ENCODE measurements around the gene PON2. TPM values are rescaled to one million over a fixed set of nuclear protein-coding genes. Genes with fewer than 3 reads are reported as not detected.

Gene PON2
- total and polyA plus RNA-seq, 2 donors (not counting 1 experiment from before 2014, with no cell fraction given): 72.8 to 140 TPM

DNA sequence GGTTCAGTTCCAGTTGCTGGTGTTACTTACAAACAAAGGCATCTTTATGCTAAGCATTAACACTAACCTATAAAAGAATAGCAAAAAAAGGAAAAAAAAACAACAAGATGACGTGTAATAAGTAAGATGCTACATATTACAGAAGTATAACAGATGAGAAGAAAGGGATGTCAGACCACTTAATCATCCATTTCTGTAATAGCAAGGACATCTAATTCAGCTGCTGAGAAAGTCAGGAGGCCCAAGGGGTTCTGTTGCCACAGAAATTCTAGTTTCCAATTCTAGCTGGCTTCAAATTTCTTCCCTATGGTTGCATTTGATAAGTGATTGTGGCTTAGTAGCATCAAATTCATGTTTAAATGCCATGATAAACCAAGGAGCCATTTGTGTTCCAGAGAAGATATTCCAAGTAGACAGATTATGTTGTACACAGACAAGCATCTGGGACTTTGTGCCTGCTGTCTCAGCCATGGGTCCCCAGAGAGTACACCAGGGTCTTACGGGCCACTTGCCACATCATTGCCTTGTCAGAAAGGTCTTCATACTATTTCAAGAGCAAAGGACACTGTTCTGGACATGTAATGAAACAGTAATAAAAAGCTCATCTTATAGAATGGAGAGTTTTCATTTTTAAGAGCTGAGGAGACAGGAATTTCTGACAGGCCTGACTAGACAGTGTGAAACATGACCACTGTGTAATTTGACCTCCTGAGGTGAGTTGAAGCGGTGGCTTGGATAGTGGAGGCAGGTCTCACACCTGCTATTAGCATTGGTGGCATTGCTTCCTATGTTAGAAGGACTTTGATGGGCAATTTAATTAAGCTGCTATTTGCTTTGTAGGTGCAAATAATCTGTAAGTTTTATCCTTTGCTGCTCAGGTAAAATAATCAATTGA is 46.7 kb upstream of the PON2 start:
- no peaks in the 10 kb centered on the region for H4K20me1 ChIP-seq (ENCODE audit: control insufficient read depth, extremely low read depth, insufficient read depth, low read length)
- no peak overlapping the region for H3K9ac ChIP-seq (ENCODE audit: insufficient read depth, low read length)
- no peaks in the 10 kb centered on the region for H3K9me3 ChIP-seq (ENCODE audit: control insufficient read depth, insufficient read depth, low read depth, low read length)
- TF ChIP-seq, protein P1, sequence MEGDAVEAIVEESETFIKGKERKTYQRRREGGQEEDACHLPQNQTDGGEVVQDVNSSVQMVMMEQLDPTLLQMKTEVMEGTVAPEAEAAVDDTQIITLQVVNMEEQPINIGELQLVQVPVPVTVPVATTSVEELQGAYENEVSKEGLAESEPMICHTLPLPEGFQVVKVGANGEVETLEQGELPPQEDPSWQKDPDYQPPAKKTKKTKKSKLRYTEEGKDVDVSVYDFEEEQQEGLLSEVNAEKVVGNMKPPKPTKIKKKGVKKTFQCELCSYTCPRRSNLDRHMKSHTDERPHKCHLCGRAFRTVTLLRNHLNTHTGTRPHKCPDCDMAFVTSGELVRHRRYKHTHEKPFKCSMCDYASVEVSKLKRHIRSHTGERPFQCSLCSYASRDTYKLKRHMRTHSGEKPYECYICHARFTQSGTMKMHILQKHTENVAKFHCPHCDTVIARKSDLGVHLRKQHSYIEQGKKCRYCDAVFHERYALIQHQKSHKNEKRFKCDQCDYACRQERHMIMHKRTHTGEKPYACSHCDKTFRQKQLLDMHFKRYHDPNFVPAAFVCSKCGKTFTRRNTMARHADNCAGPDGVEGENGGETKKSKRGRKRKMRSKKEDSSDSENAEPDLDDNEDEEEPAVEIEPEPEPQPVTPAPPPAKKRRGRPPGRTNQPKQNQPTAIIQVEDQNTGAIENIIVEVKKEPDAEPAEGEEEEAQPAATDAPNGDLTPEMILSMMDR (conservative IDR thresholded peaks at IDR 0.05 in 1 of 2, IDR thresholded peaks at IDR 0.05 in 1 of 2; ENCODE audit: low read depth in 1 of 2, low read length in 2 of 2): no peak
- TF ChIP-seq EZH2 (IDR thresholded peaks at IDR 0.05; ENCODE audit: low read length, missing control alignments): no peak
- no peak overlapping the region for H3K4me2 ChIP-seq (ENCODE audit: extremely low read depth, insufficient read depth, low read length)
- H3K4me1 ChIP-seq (ENCODE audit: control insufficient read depth, extremely low read depth, insufficient read depth, low read length): no peaks in the 10 kb centered on the region
- no peaks in the 10 kb centered on the region for H3K79me2 ChIP-seq (ENCODE audit: control insufficient read depth, insufficient read depth, low read length)
- H3K4me3 ChIP-seq (replicated peaks in 1 of 4; ENCODE audit: control extremely low read depth in 1 of 4, insufficient read depth in 1 of 4, low read depth in 3 of 4, low read length in 4 of 4): no peak overlapping the region
- no peak for DNase-seq (ENCODE audit: low read depth in 2 of 2)
- H3K27ac ChIP-seq (ENCODE audit: insufficient read depth, low read length): no peak overlapping the region
- no peak overlapping the region for H2AFZ ChIP-seq (ENCODE audit: low read length)
- H3K36me3 ChIP-seq (ENCODE audit: control insufficient read depth, insufficient read depth, low read length): no peaks in the 10 kb centered on the region
- H3K27me3 ChIP-seq (ENCODE audit: control insufficient read depth, insufficient read depth, low read length): no peaks in the 10 kb centered on the region

DNA sequence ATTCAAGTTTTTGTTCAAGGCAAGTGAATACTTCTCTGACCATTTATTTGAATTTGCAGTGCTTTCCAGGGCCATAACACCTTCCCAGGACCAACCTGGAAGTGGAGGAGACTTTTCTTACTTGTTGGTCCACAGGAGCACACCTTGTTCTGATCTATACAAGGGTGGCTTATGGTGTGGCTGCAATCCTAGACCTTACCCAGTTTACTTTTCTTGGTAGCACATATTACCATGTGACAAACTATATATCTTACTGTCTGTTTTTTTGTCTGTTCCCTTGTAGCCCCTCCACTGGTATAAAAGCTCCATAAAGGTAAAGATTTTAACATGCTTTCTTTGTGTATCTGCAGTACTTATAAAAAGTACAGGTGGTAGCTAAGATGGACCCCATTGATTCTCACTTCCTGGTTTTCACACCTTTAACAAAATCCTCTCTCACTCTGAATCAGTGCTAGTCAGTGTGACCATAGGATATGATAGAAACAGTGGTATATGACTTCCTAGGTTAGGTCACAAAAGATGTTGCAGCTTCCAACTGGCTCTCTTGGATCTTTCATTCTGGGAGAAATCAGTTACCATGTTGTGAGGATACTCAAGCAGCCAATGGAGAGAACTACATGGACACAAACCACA is 45.3 kb upstream of the PON2 start:
- Histone ChIP-seq H3K9ac (ENCODE audit: insufficient read depth, low read length) (no peak overlapping the region), H3K4me2 (ENCODE audit: extremely low read depth, insufficient read depth, low read length) (no peak overlapping the region), H3K4me1 (ENCODE audit: control insufficient read depth, extremely low read depth, insufficient read depth, low read length) (no peaks in the 10 kb centered on the region), H3K9me3 (ENCODE audit: control insufficient read depth, insufficient read depth, low read depth, low read length) (no peaks in the 10 kb centered on the region), H2AFZ (ENCODE audit: low read length) (no peak overlapping the region), H3K36me3 (ENCODE audit: control insufficient read depth, insufficient read depth, low read length) (no peaks in the 10 kb centered on the region), H4K20me1 (ENCODE audit: control insufficient read depth, extremely low read depth, insufficient read depth, low read length) (no peaks in the 10 kb centered on the region), H3K4me3 (replicated peaks in 1 of 4; ENCODE audit: control extremely low read depth in 1 of 4, insufficient read depth in 1 of 4, low read depth in 3 of 4, low read length in 4 of 4) (no peak overlapping the region), H3K27me3 (ENCODE audit: control insufficient read depth, insufficient read depth, low read length) (no peaks in the 10 kb centered on the region), H3K27ac (ENCODE audit: insufficient read depth, low read length) (no peak overlapping the region), H3K79me2 (ENCODE audit: control insufficient read depth, insufficient read depth, low read length) (no peaks in the 10 kb centered on the region)
- no peak for DNase-seq (ENCODE audit: low read depth in 2 of 2)
- no peak for TF ChIP-seq EZH2 (IDR thresholded peaks at IDR 0.05; ENCODE audit: low read length, missing control alignments)
- TF ChIP-seq, protein P1 (conservative IDR thresholded peaks at IDR 0.05 in 1 of 2, IDR thresholded peaks at IDR 0.05 in 1 of 2; ENCODE audit: low read depth in 1 of 2, low read length in 2 of 2): no peak

DNA sequence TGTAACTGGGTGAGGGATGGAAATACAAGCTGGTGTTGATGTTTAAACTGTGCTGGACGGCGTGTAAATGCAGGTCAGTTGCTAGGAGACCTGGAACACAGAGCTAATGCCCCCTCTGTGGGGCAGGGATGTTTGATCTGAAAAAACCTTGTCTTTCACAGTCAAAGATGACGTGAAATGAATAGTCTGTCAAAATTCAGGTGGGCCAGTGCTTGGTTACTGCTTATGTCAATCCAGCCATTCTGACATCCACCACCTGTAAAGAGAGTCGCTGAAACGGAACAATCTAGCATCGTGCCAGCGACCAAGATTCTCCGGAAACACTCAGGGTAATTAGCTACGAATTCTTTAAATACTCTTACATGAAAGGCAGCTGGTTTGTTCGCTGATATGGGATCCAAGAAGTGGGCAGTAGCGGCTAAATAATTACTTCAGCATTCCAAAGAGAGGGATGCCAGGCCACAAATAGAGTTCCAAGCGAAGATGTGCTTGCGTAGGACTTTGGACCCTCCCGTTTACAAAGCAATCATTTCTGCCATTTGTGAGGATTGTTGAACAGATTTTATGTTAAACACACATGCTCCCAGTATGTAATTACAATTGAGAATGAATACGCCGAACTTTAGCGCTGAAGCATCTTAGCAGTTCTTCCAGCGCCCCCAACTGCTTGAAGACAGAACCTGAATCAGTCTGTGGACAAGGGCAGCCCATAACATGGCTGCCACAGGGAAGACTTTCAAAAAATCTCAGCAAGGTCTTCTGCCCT is 43.6 kb upstream of the PON2 start:
- Histone ChIP-seq H3K9ac (ENCODE audit: insufficient read depth, low read length) (no peak overlapping the region), H3K4me3 (replicated peaks in 1 of 4; ENCODE audit: control extremely low read depth in 1 of 4, insufficient read depth in 1 of 4, low read depth in 3 of 4, low read length in 4 of 4) (peak overlapping the region in 2 of 4 experiments; percentile 27 to 48), H3K4me1 (ENCODE audit: control insufficient read depth, extremely low read depth, insufficient read depth, low read length) (no peaks in the 10 kb centered on the region), H3K4me2 (ENCODE audit: extremely low read depth, insufficient read depth, low read length) (peak overlapping the region; percentile 60), H2AFZ (ENCODE audit: low read length) (peak overlapping the region; percentile 70), H3K9me3 (ENCODE audit: control insufficient read depth, insufficient read depth, low read depth, low read length) (no peaks in the 10 kb centered on the region), H3K27me3 (ENCODE audit: control insufficient read depth, insufficient read depth, low read length) (no peaks in the 10 kb centered on the region), H4K20me1 (ENCODE audit: control insufficient read depth, extremely low read depth, insufficient read depth, low read length) (no peaks in the 10 kb centered on the region), H3K27ac (ENCODE audit: insufficient read depth, low read length) (no peak overlapping the region), H3K79me2 (ENCODE audit: control insufficient read depth, insufficient read depth, low read length) (no peaks in the 10 kb centered on the region), H3K36me3 (ENCODE audit: control insufficient read depth, insufficient read depth, low read length) (no peaks in the 10 kb centered on the region)
- TF ChIP-seq, protein P1 (conservative IDR thresholded peaks at IDR 0.05 in 1 of 2, IDR thresholded peaks at IDR 0.05 in 1 of 2; ENCODE audit: low read depth in 1 of 2, low read length in 2 of 2): peak; percentile 52 to 56
- TF ChIP-seq EZH2 (IDR thresholded peaks at IDR 0.05; ENCODE audit: low read length, missing control alignments): no peak
- DNase-seq (ENCODE audit: low read depth in 2 of 2): peak; percentile 66 to 79
